ENCODE measurements around the gene ABHD2.

The ABHD2 gene

GRCh38 chr15:89161666-89162065, 73.4 kb downstream of the ABHD2 start:
- no peak overlapping the region for H3K4me3 ChIP-seq (ENCODE audit: low read length)
- no peak for DNase-seq
- no peak overlapping the region for H3K9ac ChIP-seq (ENCODE audit: low read length)
- H3K9me2 ChIP-seq (replicated peaks; ENCODE audit: insufficient read depth, low read length), result no peaks in the 10 kb centered on the region
- no peaks in the 10 kb centered on the region for H4K20me1 ChIP-seq (ENCODE audit: insufficient read depth, low read length)
- no peaks in the 10 kb centered on the region for H3K27me3 ChIP-seq (replicated peaks; ENCODE audit: insufficient read depth, low read length)
- no peaks in the 10 kb centered on the region for H3K9me3 ChIP-seq (replicated peaks; ENCODE audit: insufficient read depth, low read length)
- peaks cover 37% of the 10 kb centered on the region for H3K79me2 ChIP-seq (ENCODE audit: low read length)
- H3F3A ChIP-seq (ENCODE audit: insufficient read depth, low read length), result peaks cover 5% of the 10 kb centered on the region
- no peak overlapping the region for H2AFZ ChIP-seq (ENCODE audit: low read length)
- TF ChIP-seq EZH2phosphoT487 (IDR thresholded peaks at IDR 0.05; ENCODE audit: low read length) (no peak), EZH2 (optimal IDR thresholded peaks at IDR 0.05; ENCODE audit: low read depth, low read length) (no peak), CTCF (IDR thresholded peaks at IDR 0.05; ENCODE audit: low read length) (no peak)
- no peak overlapping the region for H3K4me2 ChIP-seq (ENCODE audit: low read depth, low read length)
- H3K4me1 ChIP-seq (ENCODE audit: low read length), result peaks cover 1% of the 10 kb centered on the region; the same call in 1 of the 2 replicates
- 0 out of 2 replicates have a peak, but pooled peaks cover 7% of the 10 kb centered on the region for H3K36me3 ChIP-seq (replicated peaks; ENCODE audit: insufficient read depth, low read length)
- H3K27ac ChIP-seq (ENCODE audit: low read length), result no peak overlapping the region

GRCh38 chr15:89163271-89164055, 75.2 kb downstream of the ABHD2 start:
- no peaks in the 10 kb centered on the region for H3K36me3 ChIP-seq (replicated peaks; ENCODE audit: insufficient read depth, low read length)
- no peak overlapping the region for H3K9ac ChIP-seq (ENCODE audit: low read length)
- H3K4me2 ChIP-seq (ENCODE audit: low read depth, low read length), result no peak overlapping the region
- no peak for DNase-seq
- H3K27ac ChIP-seq (ENCODE audit: low read length), result no peak overlapping the region
- H2AFZ ChIP-seq (ENCODE audit: low read length), result no peak overlapping the region
- peaks cover 21% of the 10 kb centered on the region for H3F3A ChIP-seq (ENCODE audit: insufficient read depth, low read length)
- no peaks in the 10 kb centered on the region for H3K27me3 ChIP-seq (replicated peaks; ENCODE audit: insufficient read depth, low read length)
- H3K4me3 ChIP-seq (ENCODE audit: low read length), result no peak overlapping the region
- H3K9me2 ChIP-seq (replicated peaks; ENCODE audit: insufficient read depth, low read length), result no peaks in the 10 kb centered on the region
- no peaks in the 10 kb centered on the region for H3K9me3 ChIP-seq (replicated peaks; ENCODE audit: insufficient read depth, low read length)
- no peaks in the 10 kb centered on the region for H4K20me1 ChIP-seq (ENCODE audit: insufficient read depth, low read length)
- H3K79me2 ChIP-seq (ENCODE audit: low read length), result peaks cover 35% of the 10 kb centered on the region
- peaks cover 18% of the 10 kb centered on the region for H3K4me1 ChIP-seq (ENCODE audit: low read length)
- TF ChIP-seq EZH2 (optimal IDR thresholded peaks at IDR 0.05; ENCODE audit: low read depth, low read length) (no peak), EZH2phosphoT487 (IDR thresholded peaks at IDR 0.05; ENCODE audit: low read length) (no peak), CTCF (IDR thresholded peaks at IDR 0.05; ENCODE audit: low read length) (no peak)

- no peak for DNase-seq
- no peaks in the 10 kb centered on the region for H4K20me1 ChIP-seq (ENCODE audit: insufficient read depth, low read length)
- no peaks in the 10 kb centered on the region for H3K9me3 ChIP-seq (replicated peaks; ENCODE audit: insufficient read depth, low read length)
- no peak overlapping the region for H3K4me2 ChIP-seq (ENCODE audit: low read depth, low read length)
- peaks cover 21% of the 10 kb centered on the region for H3F3A ChIP-seq (ENCODE audit: insufficient read depth, low read length)
- no peaks in the 10 kb centered on the region for H3K9me2 ChIP-seq (replicated peaks; ENCODE audit: insufficient read depth, low read length)
- H3K79me2 ChIP-seq (ENCODE audit: low read length), result peaks cover 42% of the 10 kb centered on the region
- no peak overlapping the region for H3K4me3 ChIP-seq (ENCODE audit: low read length)
- no peak overlapping the region for H3K27ac ChIP-seq (ENCODE audit: low read length)
- TF ChIP-seq EZH2phosphoT487 (IDR thresholded peaks at IDR 0.05; ENCODE audit: low read length) (no peak), EZH2 (optimal IDR thresholded peaks at IDR 0.05; ENCODE audit: low read depth, low read length) (no peak), CTCF (IDR thresholded peaks at IDR 0.05; ENCODE audit: low read length) (no peak)
- no peaks in the 10 kb centered on the region for H3K36me3 ChIP-seq (replicated peaks; ENCODE audit: insufficient read depth, low read length)
- no peak overlapping the region for H2AFZ ChIP-seq (ENCODE audit: low read length)
- no peaks in the 10 kb centered on the region for H3K27me3 ChIP-seq (replicated peaks; ENCODE audit: insufficient read depth, low read length)
- H3K4me1 ChIP-seq (ENCODE audit: low read length), result peaks cover 18% of the 10 kb centered on the region
- H3K9ac ChIP-seq (ENCODE audit: low read length), result no peak overlapping the region
These were observed 76.5 kb downstream of the ABHD2 start for GRCh38 chr15:89164712-89165211.

All from MM.1S (cell line).